GM13977 (cell line): ENCODE measurements around the gene CD48.

Experiments
- DNase-seq: peaks from one replicate; pipeline ENCODE4 v3.0.0; 2012; ENCODE audit warnings: low spot score
- in situ Hi-C: fragments of 300-500 bp; cut with MboI; formaldehyde crosslinking; loops from one replicate; pipeline ENCODE4 v1.12.0; 2022; ENCODE audit warnings: low sequenced_read_pairs, low pct_unique_long_range_greater_than_20kb, mixed read lengths, inconsistent platforms; ENCODE audit not compliant: unreplicated experiment
- TF ChIP-seq, protein P1 (sequence below): IDR thresholded peaks from 2 replicates; pipeline ENCODE4 v1.5.1; 2012; ENCODE audit warnings: mild to moderate bottlenecking, control low read depth; ENCODE audit not compliant: insufficient read depth; ENCODE audit errors: extremely low read depth, missing control alignments

Gene CD48

DNA sequence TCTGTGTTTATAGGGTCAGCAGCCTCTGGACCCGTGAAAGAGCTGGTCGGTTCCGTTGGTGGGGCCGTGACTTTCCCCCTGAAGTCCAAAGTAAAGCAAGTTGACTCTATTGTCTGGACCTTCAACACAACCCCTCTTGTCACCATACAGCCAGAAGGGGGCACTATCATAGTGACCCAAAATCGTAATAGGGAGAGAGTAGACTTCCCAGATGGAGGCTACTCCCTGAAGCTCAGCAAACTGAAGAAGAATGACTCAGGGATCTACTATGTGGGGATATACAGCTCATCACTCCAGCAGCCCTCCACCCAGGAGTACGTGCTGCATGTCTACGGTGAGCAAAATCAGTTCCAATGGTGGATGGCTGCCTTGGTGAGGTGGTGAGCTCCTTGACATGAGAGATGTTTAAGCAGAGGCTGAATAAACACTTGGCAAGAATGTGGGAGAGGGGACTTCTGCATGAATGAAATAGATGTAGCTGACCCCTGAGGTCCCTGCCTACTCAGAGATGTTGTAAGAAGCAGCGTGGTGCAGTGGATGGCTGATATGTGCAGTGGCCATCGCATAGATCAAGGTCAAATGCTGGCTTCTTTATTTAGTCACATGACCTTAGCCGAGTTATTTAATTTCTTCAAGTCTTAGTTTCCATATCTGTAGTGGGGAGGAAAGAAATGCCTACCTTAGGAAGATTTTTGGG lies 36.7 kb upstream of the CD48 start:
- TF ChIP-seq, protein P1, sequence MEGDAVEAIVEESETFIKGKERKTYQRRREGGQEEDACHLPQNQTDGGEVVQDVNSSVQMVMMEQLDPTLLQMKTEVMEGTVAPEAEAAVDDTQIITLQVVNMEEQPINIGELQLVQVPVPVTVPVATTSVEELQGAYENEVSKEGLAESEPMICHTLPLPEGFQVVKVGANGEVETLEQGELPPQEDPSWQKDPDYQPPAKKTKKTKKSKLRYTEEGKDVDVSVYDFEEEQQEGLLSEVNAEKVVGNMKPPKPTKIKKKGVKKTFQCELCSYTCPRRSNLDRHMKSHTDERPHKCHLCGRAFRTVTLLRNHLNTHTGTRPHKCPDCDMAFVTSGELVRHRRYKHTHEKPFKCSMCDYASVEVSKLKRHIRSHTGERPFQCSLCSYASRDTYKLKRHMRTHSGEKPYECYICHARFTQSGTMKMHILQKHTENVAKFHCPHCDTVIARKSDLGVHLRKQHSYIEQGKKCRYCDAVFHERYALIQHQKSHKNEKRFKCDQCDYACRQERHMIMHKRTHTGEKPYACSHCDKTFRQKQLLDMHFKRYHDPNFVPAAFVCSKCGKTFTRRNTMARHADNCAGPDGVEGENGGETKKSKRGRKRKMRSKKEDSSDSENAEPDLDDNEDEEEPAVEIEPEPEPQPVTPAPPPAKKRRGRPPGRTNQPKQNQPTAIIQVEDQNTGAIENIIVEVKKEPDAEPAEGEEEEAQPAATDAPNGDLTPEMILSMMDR = peak; percentile 38
- in situ Hi-C loops = no loop called here
- DNase-seq = no peak

DNA sequence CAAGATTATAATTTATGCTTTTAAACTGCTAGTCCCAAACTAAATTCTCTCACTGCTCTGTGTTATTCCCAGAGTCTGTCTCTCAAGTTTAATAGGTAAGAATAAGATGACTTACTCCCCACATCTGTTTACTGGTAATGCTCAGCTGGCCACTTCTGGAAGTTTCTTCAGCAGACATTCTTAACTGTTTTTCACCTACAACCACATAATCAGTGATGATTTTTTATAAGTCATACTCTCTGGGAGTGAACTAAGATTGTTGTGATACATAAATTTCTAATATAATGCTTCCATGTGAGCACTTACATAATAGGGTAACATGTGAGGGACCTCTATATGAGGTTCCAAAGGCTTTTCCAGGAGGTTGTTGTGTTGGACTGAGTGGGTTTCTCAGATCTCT lies 36.1 kb upstream of the CD48 start:
- in situ Hi-C loops = no loop called here
- TF ChIP-seq, protein P1 = no peak
- DNase-seq = no peak

DNA sequence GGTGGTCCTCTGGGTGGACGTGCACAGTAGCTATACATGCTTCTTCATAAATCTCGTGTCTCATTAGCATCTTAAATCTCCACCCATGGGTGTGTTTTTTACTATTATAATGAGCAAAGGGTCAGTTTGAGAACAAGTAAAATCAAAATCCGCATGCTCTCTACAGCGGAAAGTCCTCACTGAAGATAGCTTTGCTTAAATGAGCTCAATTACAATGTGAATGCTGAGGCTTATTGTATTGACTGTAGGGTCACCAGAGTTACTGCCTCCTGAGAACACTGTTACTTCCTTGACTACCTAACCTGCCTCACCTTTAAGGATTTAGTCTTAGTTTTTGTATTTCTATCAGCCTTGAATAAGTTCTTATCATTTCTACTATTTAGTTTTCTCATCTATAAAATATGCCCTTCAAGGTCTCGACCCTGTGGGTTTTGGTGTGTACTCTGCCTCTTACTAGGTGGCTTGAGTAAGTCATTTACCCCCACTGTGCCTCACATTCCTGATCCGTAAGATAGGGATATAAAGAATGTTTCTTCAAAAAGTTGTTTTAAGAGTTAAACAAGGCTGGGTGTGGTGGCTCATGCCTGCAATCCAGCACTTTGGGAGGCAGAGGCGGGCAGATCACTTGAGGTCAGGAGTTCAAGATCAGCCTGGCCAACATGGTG lies 35.3 kb upstream of the CD48 start:
- DNase-seq = no peak
- in situ Hi-C loops = no loop called here
- TF ChIP-seq, protein P1 = no peak

DNA sequence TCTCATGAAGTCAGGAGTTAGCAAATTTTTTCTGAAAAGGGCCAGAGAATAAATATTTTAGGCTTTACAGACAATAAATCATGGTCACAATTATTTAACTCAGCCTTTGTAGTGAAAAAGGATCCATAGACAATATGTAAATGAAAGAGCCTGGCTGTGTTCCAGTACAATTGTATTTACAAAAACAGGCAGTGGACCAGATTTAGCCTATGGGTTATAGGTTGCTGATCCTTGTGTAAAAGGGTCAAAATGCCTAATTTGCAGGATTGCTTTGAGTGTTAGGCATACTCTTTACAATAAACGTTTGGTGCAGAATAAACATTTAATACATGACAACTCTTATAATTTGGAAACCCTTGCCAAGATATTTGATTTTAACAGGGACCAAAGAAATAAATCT lies 33.9 kb upstream of the CD48 start:
- in situ Hi-C loops = no loop called here
- TF ChIP-seq, protein P1 = no peak

DNA sequence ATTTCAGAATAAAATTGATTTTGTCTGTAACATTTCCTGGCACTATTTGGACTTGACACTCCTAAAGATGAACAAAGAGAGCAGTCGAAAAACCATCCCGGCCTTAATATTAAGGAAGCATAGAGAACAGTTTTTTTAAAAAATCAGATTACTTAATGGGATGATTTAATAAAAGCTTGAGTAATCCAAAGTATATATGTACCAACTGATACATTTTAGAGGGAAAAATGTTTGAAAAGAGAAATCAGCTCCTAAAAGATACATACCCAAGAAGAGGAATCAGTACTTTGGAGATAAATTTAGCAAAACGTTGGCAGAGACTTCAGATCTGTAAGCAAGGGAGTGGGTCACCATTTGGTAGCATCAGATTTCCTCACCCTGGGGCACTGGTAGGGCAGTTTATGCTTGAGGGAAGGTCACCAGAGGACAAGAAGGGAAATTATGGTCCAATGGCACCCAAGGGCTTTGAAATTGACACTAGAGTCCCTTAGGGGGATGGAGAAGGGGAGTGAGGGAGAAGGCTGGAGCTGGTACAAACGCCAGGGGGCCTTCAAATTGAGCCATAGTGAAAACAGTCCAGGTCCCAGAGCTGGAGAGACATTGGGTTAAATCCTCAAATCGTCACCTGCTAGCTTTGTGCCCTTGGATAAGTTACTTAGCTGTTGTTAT lies 33.4 kb upstream of the CD48 start:
- TF ChIP-seq, protein P1 = no peak
- in situ Hi-C loops = no loop called here
- no peak for DNase-seq

More for the DNA sequence above, 33.9 kb upstream of the CD48 start:
- no peak for DNase-seq

DNA sequence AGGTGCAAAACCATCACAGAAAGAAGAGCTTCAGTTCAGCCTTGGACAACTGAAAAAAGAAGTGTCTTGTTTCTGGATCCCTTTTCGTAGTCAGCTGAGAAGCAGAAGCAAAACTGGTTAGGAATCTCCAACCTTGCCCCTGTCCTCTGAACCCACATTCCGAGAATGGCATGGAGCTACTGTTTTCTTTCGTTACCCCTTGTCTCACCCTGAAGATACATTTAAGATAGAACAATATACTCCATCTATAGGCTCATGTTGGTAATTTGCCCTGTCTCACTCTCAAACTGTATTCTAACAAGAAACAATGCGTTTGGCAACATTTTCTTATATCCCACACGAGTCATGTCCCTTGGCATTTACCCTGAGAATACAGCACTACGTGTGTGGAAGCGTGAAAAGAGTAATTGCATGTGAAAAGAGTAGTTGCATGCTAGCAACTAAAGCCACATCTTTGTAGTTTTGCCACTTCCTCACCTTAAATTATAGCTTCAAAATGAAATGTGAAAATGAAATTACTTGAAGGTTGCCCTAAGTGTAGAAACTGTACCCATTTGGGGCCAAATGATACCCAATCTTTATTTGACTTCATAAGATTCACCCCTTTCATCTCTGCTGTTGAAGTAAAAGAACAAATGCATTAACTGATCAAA lies 32.7 kb upstream of the CD48 start:
- TF ChIP-seq, protein P1 = no peak
- in situ Hi-C loops = no loop called here
- DNase-seq = no peak
